Ascending aorta (tissue), 2 donors: ENCODE data around the gene S100A16. TPM values are rescaled to one million over a fixed set of nuclear protein-coding genes. Genes with fewer than 3 reads are reported as not detected.

Experiments used
- DNase-seq, 2 donors: peaks; one replicate each; pipeline ENCODE4 v3.0.0-alpha.2; 2019; ENCODE audit warnings: low spot score in 2 of 2
- H3K27ac ChIP-seq, 2 donors: fragments of 200-600 bp; sonication (generic); one replicate each; pipeline ENCODE4 v1.5.1; 2016 to 2017; ENCODE audit warnings: mild to moderate bottlenecking in 1 of 2
- H3K27me3 ChIP-seq: fragments of 200-600 bp; sonication (generic); one replicate; pipeline ENCODE4 v1.5.1; 2017
- H3K36me3 ChIP-seq, 2 donors: fragments of 200-600 bp; sonication (generic); one replicate each; pipeline ENCODE4 v1.5.1; 2016
- H3K4me1 ChIP-seq, 2 donors: fragments of 200-600 bp; sonication (generic); one replicate each; pipeline ENCODE4 v1.5.1; 2016 to 2017; ENCODE audit warnings: mild to moderate bottlenecking in 1 of 2
- H3K4me3 ChIP-seq, 2 donors: fragments of 200-600 bp; sonication (generic); one replicate each; pipeline ENCODE4 v1.5.1; 2016 to 2017; ENCODE audit warnings: mild to moderate bottlenecking in 1 of 2
- H3K9me3 ChIP-seq, 2 donors: fragments of 200-600 bp; sonication (generic); one replicate each; pipeline ENCODE4 v1.5.1; 2016
- intact Hi-C: fragments of 100-400 bp; cut with DNase I; formaldehyde crosslinking; loops from one replicate; pipeline ENCODE4 v1.15.1; 2023
- total RNA-seq: library from RNA; depleted of rRNA; stranded (reverse); fragments of >200 nt; gene quantifications from one replicate; pipeline ENCODE4 v1.1.0, GENCODE V29; 2016
- TF ChIP-seq, protein P1 (sequence below), 3 experiments: fragments of 200-600 bp in 2 of 3; fragments of 450-650 bp in 1 of 3; sonication (generic) in 2 of 3; IDR thresholded peaks; one replicate each; pipeline ENCODE4 v1.5.1; 2016 to 2019; ENCODE audit warnings: antibody characterized with exemption in 3 of 3, mild to moderate bottlenecking in 1 of 3, moderate library complexity in 1 of 3

Gene S100A16
- total RNA-seq, 1 donor from 2014 or later, result 364 TPM

GRCh38 chr1:153636312-153636711 is 23.4 kb upstream of the S100A16 start:
- no peaks in the 10 kb centered on the region for H3K9me3 ChIP-seq
- intact Hi-C loops, result no loop called here
- no peak for DNase-seq
- no peak overlapping the region for H3K4me3 ChIP-seq
- peaks cover 38 to 50% of the 10 kb centered on the region in 2 donors for H3K36me3 ChIP-seq
- H3K4me1 ChIP-seq, result peaks cover 7 to 15% of the 10 kb centered on the region in 2 donors
- H3K27me3 ChIP-seq, result no peaks in the 10 kb centered on the region
- peak overlapping the region in 1 of 2 donors; percentile 2 for H3K27ac ChIP-seq
- TF ChIP-seq, protein P1, sequence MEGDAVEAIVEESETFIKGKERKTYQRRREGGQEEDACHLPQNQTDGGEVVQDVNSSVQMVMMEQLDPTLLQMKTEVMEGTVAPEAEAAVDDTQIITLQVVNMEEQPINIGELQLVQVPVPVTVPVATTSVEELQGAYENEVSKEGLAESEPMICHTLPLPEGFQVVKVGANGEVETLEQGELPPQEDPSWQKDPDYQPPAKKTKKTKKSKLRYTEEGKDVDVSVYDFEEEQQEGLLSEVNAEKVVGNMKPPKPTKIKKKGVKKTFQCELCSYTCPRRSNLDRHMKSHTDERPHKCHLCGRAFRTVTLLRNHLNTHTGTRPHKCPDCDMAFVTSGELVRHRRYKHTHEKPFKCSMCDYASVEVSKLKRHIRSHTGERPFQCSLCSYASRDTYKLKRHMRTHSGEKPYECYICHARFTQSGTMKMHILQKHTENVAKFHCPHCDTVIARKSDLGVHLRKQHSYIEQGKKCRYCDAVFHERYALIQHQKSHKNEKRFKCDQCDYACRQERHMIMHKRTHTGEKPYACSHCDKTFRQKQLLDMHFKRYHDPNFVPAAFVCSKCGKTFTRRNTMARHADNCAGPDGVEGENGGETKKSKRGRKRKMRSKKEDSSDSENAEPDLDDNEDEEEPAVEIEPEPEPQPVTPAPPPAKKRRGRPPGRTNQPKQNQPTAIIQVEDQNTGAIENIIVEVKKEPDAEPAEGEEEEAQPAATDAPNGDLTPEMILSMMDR (IDR thresholded peaks at IDR 0.05), result no peak

GRCh38 chr1:153635872-153636271 is 22.9 kb upstream of the S100A16 start:
- Histone ChIP-seq H3K36me3 (peaks cover 35 to 45% of the 10 kb centered on the region in 2 donors), H3K27me3 (no peaks in the 10 kb centered on the region), H3K27ac (peak overlapping the region; percentile 0 to 97), H3K4me3 (peak overlapping the region; percentile 71 to 97), H3K9me3 (no peaks in the 10 kb centered on the region), H3K4me1 (peaks cover 7 to 15% of the 10 kb centered on the region in 2 donors)
- TF ChIP-seq, protein P1 (IDR thresholded peaks at IDR 0.05), result no peak
- no peak for DNase-seq
- intact Hi-C loops, result loop anchor here (2.0 kb wide), 2 partner anchors 27 to 35 kb away; partner anchors contain the start of gene ILF2

DNA sequence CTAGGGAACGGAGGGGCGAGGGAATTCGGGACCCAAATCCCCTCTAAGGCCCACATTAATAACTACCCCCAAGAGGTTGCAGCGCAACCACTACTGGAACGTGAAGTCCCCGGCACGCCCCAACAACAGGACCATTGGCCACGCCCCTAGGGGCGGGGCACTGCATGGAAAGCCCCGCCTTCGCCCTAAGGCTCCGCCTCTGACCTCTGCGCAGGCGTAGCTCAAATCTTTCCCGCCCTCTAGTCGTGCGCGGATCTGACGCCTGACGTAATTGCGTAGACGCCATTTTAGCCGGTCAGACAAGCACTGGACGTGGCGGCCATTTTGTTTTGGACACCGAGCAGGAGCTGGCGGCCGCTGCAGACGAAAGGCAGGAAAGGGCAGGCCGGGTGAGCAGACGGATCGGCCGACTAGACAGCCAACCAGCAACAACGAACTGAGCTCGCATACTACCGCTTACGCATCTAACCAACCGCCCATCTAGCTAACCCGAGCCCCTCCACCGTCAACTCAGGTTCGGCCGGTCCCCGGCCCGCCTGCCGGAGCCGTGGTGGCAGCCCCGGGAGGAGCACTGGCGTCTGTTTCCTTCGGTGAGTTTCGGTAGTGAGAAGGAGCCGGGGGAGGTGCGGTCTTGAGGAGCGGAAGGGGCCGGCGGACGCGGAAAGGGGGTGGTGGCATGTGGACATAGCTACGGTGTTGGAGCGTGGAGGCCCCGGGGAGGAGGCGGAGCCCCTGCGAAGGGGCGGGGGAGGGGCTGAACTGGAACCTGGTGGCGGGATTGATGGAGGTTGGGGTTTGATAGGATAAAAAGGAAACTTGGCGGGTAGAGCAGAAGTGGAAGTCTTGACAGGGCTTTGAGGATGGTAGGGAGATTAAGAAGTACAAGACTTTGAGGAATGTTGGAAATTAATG is 21.1 kb upstream of the S100A16 start, which contains the start of gene CHTOP:
Gene CHTOP (plus strand): TSS at position 313 of the 912 bp plus-strand sequence. CDS start 2,523 bp downstream, outside the sequence.
- H3K4me3 ChIP-seq, result peak within 1 kb of the TSS; percentile 71 to 97
- peaks cover 7 to 24% of the 10 kb centered on the region in 2 donors for H3K4me1 ChIP-seq
- intact Hi-C loops, result loop anchor here (2.0 kb wide), 2 partner anchors 25 to 37 kb away; partner anchors contain the start of gene ILF2
- peaks cover 19 to 27% of the 10 kb centered on the region in 2 donors for H3K36me3 ChIP-seq
- TF ChIP-seq, protein P1 (IDR thresholded peaks at IDR 0.05), result no peak
- H3K27ac ChIP-seq, result peak within 1 kb of the TSS; percentile 97 to 100
- no peaks in the 10 kb centered on the region for H3K9me3 ChIP-seq
- peak; percentile 92 to 99 for DNase-seq
- H3K27me3 ChIP-seq, result no peaks in the 10 kb centered on the region

- Histone ChIP-seq H3K4me1 (peaks cover 7 to 27% of the 10 kb centered on the region in 2 donors), H3K27ac (peak overlapping the region; percentile 97 to 100), H3K4me3 (peak overlapping the region; percentile 71 to 97), H3K27me3 (no peaks in the 10 kb centered on the region), H3K36me3 (peaks cover 11 to 19% of the 10 kb centered on the region in 2 donors), H3K9me3 (no peaks in the 10 kb centered on the region)
- no peak for DNase-seq
- intact Hi-C loops, result no loop called here
- TF ChIP-seq, protein P1 (IDR thresholded peaks at IDR 0.05), result no peak
These were observed 20.3 kb upstream of the S100A16 start for GRCh38 chr1:153633161-153633753.

- H3K27ac ChIP-seq, result peak overlapping the region; percentile 87 to 94
- no peaks in the 10 kb centered on the region for H3K27me3 ChIP-seq
- H3K4me1 ChIP-seq, result peaks cover 7 to 33% of the 10 kb centered on the region in 2 donors
- TF ChIP-seq, protein P1 (IDR thresholded peaks at IDR 0.05), result no peak
- H3K36me3 ChIP-seq, result peaks cover 0 to under 1% of the 10 kb centered on the region in 2 donors
- H3K4me3 ChIP-seq, result no peak overlapping the region
- H3K9me3 ChIP-seq, result no peaks in the 10 kb centered on the region
- DNase-seq, result no peak
- intact Hi-C loops, result no loop called here
These were observed 18.4 kb upstream of the S100A16 start for GRCh38 chr1:153631047-153632022.
